Cardiac septum (tissue), 1 donor: Measurements from ENCODE around the gene NLRX1. TPM values are rescaled to one million over a fixed set of nuclear protein-coding genes. Genes with fewer than 3 reads are reported as not detected.
"Not testable (repeated sequence)": the region's sequence is repeated elsewhere in the genome, so short reads cannot be mapped to it uniquely, and the experiment has no call there.

Experiments
- DNase-seq: peaks from one replicate; pipeline ENCODE4 v3.0.0-alpha.2; 2020; ENCODE audit warnings: low spot score
- intact Hi-C: fragments of 100-400 bp; cut with DNase I; formaldehyde crosslinking; loops from one replicate; pipeline ENCODE4 v1.14.0; 2022
- total RNA-seq: library from RNA; stranded (reverse); fragmentation: NEBNext Ultra II Directional; extraction: Animal tissue kit (Norgen Biotek cat#: 25700); gene quantifications from one replicate; pipeline ENCODE4 v1.2.1, GENCODE V29; 2021
- donor health status: DM: no; HTN: no; CAD: no.

Gene NLRX1
- total RNA-seq, 1 donor from 2014 or later = 25.4 TPM

DNA sequence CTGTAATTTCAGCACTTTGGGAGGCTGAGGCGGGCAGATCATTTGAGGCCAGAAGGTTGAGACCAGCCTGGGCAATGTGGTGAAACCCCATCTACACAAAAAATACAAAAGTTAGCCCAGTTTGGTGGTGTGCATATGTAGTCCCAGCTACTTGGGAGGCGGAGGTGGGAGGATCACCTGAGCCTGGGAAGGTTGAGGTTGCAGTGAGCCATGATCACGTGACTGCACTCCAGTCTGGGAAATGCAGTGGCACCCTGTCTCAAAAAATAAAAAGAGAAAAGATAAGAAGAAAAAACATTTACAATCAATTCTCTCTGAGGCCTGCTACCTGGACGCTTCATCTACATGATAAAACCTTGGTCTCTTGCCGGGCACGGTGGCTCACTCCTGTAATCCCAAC is 30.4 kb downstream of the NLRX1 start:
- intact Hi-C loops = loop anchor here (5.0 kb wide), 2 partner anchors 52 to 107 kb away; partner anchors contain the start of gene ABCG4

DNA sequence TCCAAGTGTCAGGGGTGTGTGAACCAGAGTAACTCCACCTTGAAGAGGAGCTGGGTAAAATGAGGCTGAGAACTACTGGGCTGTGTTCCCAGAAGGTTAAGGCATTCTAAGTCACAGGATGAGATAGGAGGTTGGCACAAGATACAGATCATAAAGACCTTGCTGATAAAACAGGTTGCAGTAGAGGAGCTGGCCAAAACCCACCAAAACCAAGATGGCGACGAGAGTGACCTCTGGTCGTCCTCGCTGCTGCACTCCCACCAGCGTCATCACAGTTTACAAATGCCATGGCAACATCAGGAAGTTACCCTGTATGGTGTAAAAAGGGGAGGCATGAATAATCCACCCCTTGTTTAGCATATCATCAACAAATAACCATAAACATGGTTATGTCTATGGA is 32.7 kb downstream of the NLRX1 start:
- intact Hi-C loops, DNase-seq: not testable (repeated sequence)

More for the DNA sequence above, 30.4 kb downstream of the NLRX1 start:
- no peak for DNase-seq

DNA sequence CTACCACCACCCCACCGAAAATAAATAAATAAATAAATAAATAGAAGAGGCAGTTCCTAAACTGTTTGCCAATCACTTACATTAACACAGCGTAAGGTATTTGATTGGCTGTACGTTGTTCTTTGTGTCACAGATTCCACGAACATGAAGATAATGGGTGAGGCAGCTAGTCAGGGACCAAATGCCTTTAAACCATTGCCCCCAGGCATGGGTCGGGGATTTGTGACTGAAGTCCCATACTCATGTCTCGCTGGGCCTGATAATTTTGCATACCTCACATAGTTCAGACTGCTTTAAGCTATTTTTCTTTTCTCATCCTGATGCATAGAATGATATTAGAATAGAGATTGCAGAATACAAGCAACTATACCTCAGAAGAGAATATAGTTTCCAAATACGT is 34.0 kb downstream of the NLRX1 start:
- intact Hi-C loops = no loop called here
- DNase-seq = no peak

DNA sequence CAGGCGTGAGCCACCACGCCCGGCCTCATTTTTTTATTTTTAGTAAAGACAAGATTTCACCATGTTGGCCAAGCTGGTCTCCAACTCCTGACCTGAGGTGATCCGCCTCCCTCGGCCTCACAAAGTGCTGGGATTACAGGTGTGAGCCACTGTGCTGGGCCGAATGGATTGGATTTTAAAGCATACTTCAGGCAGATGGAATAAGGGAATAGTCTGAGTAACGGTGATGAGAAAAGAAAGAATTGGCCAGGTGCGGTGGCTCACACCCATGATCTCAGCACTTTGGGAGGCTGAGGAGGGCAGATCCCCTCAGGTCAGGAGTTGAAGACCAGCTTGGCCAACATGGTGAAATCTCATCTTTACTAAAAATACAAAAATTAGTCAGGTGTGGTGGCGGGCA is 35.5 kb downstream of the NLRX1 start:
- intact Hi-C loops = loop anchor here (2.0 kb wide), 1 partner anchor 35 kb away; the partner anchor contains the start of gene NLRX1
- DNase-seq = no peak

DNA sequence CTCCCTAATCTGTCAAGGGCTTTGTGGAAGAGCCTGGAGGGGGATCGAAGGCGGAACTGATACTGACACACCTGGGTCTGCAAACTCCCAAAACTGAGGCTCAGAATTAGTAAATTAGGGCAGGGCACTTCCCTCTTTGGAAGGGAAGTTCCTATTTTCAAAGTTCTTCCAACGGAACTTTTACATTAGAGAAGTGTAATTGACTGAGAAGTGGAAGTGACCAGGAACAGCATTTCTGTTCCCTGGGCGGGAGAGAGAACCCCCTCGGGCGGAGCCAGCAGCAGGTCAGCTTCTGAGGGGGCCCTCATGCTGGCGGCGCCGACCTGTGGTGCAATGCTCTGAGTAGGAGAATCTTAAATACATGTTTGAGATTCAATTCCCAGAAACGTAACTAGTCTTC is 36.6 kb downstream of the NLRX1 start:
- DNase-seq = no peak
- intact Hi-C loops = loop anchor here (2.0 to 5.0 kb wide), 4 partner anchors 36 to 112 kb away; partner anchors contain the start of genes MCAM and NLRX1

DNA sequence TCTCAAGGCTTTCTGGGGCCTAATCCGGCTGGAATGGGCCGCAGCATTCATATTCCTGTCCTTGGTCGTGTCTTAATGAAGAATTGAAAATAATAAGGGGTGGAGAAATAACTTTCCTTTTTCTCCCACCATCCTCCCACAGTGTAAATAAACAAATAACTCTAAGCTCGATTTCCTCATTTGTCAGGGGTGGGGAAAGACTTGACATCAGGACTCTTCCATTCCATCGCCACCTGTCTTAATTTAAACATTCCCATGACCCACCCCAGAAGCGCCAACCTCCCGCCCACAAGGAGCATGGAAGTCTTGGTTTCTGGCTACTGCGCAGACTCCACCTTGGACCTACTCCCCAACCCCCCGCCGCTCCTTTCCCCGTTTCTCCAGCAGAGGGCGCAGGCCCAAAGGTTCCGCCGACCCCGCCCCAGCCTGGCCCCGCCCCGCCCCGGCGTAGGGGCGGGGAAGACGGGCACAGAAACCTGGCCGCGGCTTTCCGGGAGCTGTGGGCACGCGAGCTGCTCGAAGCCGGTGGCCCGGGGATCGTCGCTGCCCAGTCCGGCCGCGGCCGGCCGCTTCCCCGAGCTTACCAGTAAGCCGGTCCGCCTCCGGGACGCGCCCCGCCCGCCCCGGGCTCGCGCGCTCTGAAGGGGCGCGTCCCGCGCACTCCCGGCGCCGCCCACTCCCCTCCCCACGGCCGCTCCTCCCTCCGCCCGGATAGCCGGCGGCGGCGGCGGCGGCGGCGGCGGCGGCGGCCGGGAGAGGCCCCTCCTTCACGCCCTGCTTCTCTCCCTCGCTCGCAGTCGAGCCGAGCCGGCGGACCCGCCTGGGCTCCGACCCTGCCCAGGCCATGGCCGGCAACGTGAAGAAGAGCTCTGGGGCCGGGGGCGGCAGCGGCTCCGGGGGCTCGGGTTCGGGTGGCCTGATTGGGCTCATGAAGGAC is 37.3 kb downstream of the NLRX1 start, which contains the start of gene CBL:
Gene CBL (plus strand): TSS at position 766 of the 937 bp plus-strand sequence. CDS start 79 bp downstream, at position 845.
- peak; percentile 98 for DNase-seq
- intact Hi-C loops = loop anchor here (2.0 to 5.0 kb wide), 4 partner anchors 37 to 111 kb away; partner anchors contain the start of genes MCAM and NLRX1

DNA sequence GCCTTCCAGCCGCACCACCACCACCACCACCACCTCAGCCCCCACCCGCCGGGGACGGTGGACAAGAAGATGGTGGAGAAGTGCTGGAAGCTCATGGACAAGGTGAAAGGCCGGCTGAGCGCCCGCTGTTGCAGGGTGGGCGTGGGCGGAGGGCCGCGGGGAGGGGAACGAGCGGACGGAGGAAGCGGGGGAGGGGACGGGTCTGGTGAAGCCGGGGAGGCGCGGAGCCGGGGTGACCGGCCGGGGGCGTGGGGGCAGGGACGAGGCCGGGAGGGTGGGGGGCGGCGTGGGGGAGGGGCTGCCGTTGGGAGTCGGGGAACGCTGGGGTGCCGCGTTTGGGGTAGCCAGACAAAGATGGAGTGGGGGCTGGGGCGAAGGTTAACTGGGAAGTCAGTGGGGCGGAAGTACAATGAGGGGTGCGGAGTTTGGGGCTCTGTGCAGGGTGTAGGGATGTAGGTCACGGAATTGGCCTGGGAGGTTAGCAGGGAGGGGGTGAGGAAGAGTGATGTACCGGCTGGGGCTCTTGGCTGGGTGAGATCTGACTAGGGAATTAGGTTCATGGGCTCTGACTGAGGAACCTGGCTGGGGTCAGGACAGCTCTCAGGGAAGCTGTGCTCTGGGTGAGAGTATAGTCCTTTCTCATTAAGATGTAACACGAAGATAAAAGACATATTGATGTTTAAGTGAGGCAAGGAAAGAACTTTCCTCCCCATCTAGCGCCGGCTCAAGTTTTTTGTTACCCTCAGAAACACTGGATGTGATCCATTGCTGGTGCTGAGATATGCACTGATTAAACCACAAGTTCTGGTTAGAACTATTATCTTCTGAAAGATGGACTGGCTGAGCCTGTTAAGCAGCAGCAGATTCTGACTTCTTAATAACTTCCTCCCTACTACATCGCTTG is 38.2 kb downstream of the NLRX1 start:
- peak; percentile 84 for DNase-seq
- intact Hi-C loops = loop anchor here (5.0 kb wide), 3 partner anchors 56 to 111 kb away; partner anchors contain the start of gene MCAM

DNA sequence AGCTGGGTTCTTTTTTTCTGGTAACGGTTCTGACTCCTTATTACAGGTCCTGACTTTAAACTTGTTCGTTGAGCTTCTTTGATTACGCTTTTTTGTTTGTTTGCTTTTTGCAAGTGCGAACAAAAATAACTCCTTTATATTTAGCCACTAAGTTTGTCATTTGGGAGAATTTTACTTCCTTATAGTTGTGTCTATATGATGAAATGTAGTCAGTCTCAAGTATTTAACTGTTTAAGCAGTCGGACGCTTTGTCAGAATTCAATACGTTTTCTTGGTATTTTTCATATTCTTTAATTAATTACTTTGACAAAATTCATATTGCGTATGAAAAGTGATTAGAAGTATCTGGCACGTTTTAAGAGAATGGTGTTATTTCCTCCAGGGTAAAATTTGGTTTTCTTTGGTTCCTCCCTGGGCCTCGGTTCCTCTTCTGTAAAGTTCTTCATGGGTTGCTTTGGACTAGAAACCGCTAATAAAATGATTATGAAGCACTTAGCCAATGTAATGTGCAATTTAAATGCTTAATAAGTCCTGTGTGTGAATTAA is 39.0 kb downstream of the NLRX1 start:
- DNase-seq = no peak
- intact Hi-C loops = loop anchor here (5.0 kb wide), 3 partner anchors 55 to 110 kb away; partner anchors contain the start of gene MCAM

DNA sequence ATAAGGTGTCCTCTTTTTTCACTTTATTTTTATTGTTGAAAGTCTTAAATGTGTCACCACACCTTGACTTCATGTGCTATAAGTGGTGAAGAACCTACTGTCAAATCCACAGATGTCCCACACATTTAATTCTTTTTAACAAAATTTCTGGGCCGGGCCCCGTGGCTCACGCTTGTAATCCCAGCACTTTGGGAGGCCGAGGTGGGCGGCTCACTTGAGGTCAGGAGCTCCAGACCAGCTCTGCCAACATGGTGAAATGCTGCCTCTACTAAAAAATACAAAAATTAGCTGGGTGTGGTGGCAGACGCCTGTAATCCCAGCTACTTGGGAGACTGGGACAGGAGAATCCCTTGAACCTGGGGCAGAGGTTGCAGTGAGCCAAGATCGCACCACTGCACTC is 40.7 kb downstream of the NLRX1 start:
- no peak for DNase-seq
- intact Hi-C loops = loop anchor here (5.0 kb wide), 3 partner anchors 53 to 108 kb away; partner anchors contain the start of gene MCAM

DNA sequence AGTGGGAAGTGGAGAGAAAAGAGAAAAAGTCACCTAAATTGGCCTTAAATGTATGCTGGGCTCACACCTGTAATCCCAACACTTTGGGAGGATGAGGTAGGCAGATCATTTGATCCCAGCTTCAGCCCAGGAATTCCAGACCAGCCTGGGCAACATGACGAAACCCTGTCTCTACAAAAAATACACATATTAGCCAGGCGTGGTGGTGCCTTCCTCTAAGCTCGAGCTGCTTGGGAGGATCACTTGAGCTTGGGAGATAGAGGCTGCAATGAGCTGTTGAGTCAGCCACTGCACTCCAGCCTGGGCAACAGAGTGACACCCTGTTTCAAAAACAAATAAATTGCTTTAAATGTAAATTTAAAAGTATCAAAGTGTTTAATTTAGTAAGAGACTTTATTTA is 41.5 kb downstream of the NLRX1 start:
- DNase-seq = no peak
- intact Hi-C loops = no loop called here

DNA sequence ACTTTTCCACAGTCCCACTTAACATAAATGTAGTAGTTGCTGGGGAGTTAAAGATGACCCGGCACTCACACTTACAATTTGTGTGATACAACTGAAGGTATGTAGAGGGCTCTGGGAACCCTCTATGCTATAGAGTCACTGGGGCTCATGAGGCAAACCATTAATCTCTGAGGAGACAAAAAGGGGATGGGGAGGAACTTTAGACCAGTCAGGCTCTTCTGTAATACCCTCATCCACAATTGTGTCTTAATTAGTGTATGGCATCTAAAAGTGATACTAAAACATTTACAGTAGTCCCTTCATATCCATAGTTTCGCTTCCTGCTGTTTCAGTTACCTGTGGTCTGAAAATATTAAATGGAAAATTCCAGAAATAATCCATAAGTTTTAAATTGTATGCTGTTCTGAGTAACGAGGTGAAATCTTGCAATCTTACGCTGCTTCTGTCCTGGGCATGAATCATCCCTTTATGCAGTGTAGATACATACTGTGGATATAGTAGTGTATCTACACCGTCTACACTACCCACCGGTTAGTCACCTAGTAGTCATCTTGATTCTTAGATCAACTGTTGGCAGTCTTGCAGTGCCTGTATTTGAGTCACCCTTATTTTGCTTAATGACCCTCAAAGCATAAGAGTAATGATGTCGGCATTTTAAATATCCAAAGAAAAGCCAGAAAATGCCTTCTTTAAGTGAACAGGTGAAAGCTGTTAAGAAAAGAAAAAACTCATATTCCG is 49.8 kb downstream of the NLRX1 start:
- intact Hi-C loops = no loop called here
- DNase-seq = no peak

DNA sequence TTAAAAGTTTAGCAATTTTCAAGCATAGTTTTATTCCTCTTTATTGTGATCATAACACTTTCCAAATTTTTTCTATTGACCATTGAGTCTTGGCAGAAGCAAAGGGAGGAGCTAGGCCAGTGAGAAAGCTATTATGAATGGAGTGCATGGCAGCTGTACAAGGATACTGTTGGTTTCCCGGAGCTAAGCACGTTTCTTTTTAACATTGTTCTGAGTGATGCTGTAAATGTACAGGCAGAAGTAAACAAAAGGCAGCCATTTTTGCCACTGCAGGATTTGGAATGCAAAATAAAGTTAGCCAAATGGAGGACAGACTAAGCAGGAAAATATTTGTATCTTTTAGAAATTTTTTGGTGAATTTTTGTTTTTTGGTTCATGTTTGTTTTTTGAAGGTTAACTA is 53.8 kb downstream of the NLRX1 start:
- intact Hi-C loops = no loop called here
- no peak for DNase-seq

DNA sequence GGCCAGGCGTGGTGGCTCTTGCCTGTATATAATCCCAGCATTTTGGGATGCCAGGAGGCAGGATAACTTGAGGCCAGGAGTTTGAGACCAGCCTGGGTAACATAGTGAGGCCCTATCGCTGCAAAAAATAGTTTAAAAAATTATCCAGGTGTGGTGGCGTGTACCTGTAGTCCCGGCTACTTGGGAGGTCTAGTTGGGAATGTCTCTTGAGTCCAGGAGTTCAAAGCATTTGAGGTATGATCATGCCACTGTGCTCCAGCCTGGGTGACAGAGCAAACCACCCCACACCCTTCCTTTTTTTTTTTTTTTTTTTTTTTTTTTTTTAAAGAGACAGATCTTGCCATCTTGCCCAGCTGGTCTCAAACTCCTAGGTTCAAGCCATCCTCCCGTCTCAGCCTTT is 54.4 kb downstream of the NLRX1 start:
- intact Hi-C loops = no loop called here
- DNase-seq = no peak

DNA sequence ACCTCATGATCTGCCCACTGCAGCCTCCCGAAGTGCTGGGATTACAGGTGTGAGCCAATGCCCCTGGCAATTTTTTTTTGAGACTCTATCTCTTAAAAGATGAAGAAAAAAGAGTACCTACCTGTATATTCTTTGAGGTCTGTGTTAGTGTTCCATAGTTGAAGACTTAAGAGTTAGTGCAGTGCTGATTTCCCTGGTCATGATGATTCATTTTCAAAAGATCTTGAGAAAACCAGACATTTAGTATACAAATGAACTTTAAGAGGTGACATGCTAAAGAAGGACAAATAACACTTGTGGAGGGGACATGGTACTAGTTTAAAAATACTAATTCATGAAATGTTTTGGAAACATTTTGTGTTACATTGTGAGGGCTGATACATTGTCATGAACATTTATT is 55.3 kb downstream of the NLRX1 start:
- DNase-seq = no peak
- intact Hi-C loops = no loop called here

DNA sequence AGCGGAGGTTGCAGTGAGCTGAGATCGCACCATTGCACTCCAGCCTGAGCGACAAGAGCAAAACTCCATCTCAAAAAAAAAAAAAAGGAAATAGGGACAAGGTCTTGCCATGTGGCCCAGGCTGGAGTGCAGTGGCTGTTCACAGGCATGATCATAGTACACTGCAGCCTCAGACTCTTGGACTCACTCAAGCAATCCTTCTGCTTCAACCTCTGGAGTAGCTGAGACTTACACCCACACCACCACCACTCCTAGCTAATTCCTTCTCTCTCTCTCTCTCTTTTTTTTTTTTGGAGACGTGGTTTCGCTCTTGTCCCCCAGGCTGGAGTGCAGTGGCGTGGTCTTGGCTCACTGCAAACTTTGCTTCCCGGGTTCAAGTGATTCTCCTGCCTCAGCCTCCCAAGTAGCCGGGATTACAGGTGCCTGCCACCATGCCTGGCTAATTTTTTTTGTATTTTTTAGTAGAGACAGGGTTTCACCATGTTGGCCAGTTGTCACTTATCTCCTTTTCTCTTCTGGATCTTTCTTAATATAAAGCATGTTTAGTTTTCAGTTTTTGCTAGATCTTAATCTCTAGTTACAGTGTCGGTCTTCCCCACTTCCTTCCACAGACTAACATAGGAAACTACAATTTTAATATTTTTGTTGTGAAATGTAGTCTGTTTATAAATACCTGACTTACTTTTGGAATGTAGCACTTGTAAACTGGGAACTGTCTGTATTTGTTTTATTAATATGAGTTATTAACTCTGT is 60.2 kb downstream of the NLRX1 start:
- DNase-seq, intact Hi-C loops: not testable (repeated sequence)

DNA sequence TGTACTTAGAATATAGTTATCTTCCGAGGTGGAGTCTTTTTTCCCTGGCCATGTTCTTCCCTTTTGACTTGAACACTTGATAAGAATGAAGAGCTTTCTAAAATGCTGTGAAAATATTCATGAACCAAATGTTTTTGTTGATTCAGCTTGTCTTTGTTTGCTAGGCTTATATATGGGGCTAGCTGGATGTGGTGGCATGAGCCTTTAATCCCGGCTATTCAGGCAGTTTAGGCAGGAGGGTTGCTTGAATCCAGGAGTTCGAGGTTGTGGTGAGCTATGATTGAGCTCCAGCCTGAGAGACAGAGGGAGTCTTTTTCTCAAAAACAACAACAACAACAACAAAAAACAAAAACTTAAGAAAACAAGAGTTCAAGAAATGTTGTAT is 60.8 kb downstream of the NLRX1 start:
- intact Hi-C loops = no loop called here
- no peak for DNase-seq

DNA sequence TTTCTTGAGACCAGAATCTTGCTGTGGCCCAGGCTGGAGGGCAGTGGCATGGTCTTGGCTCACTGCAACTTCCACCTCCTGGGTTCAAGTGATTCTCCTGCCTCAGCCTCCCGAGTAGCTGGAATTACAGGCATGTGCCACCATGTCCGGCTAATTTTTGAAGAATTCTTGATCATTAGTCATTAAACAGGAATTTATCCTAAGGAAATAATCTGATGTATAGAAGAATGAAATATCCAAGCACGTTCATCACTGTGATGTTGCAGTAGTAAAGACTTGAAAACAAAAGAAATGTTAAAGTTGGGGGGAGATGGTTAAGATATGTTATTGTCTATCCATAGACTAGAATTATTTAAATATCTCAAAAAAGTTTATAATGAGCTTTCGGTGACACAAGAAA is 61.2 kb downstream of the NLRX1 start:
- intact Hi-C loops = no loop called here
- DNase-seq = no peak
